ENCODE measurements around the gene FAM228B. TPM values are rescaled to one million over a fixed set of nuclear protein-coding genes. Genes with fewer than 3 reads are reported as not detected.
"Not testable (repeated sequence)": the region's sequence is repeated elsewhere in the genome, so short reads cannot be mapped to it uniquely, and the experiment has no call there.

FAM228B gene
- total and polyA plus RNA-seq, 2 donors from 2014 or later = 23.2 to 35.2 TPM

GRCh38 chr2:24191156-24191555 lies 67.9 kb downstream of the FAM228B start:
- Histone ChIP-seq H3K9me3 (ENCODE audit: control insufficient read depth in 2 of 3, insufficient read depth in 1 of 3, low read length in 3 of 3) (no peaks in the 10 kb centered on the region), H3K9ac (ENCODE audit: low read length in 3 of 3) (no peak overlapping the region), H3K36me3 (ENCODE audit: control insufficient read depth in 2 of 3, insufficient read depth in 3 of 3, low read length in 3 of 3) (no peaks in the 10 kb centered on the region), H3K27me3 (ENCODE audit: control insufficient read depth, insufficient read depth, low read length) (no peaks in the 10 kb centered on the region), H3K4me1 (ENCODE audit: control insufficient read depth in 2 of 3, insufficient read depth in 2 of 3, low read depth in 1 of 3, low read length in 3 of 3) (no peaks in the 10 kb centered on the region), H3K27ac (ENCODE audit: low read depth in 2 of 2, low read length in 2 of 2) (no peak overlapping the region), H3K4me3 (ENCODE audit: low read length in 3 of 3) (no peak overlapping the region)
- FAIRE-seq (no peak), DNase-seq (no peak)
- TF ChIP-seq, protein P1, sequence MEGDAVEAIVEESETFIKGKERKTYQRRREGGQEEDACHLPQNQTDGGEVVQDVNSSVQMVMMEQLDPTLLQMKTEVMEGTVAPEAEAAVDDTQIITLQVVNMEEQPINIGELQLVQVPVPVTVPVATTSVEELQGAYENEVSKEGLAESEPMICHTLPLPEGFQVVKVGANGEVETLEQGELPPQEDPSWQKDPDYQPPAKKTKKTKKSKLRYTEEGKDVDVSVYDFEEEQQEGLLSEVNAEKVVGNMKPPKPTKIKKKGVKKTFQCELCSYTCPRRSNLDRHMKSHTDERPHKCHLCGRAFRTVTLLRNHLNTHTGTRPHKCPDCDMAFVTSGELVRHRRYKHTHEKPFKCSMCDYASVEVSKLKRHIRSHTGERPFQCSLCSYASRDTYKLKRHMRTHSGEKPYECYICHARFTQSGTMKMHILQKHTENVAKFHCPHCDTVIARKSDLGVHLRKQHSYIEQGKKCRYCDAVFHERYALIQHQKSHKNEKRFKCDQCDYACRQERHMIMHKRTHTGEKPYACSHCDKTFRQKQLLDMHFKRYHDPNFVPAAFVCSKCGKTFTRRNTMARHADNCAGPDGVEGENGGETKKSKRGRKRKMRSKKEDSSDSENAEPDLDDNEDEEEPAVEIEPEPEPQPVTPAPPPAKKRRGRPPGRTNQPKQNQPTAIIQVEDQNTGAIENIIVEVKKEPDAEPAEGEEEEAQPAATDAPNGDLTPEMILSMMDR (IDR thresholded peaks at IDR 0.05; ENCODE audit: borderline replicate concordance, extremely low read depth, insufficient read depth) = no peak
- intact Hi-C loops (cut with DNase I) = no loop called here

GRCh38 chr2:24191848-24192247 lies 68.6 kb downstream of the FAM228B start:
- Histone ChIP-seq H3K36me3 (ENCODE audit: control insufficient read depth in 2 of 3, insufficient read depth in 3 of 3, low read length in 3 of 3) (no peaks in the 10 kb centered on the region), H3K27me3 (ENCODE audit: control insufficient read depth, insufficient read depth, low read length) (no peaks in the 10 kb centered on the region), H3K4me3 (ENCODE audit: low read length in 3 of 3) (no peak overlapping the region), H3K4me1 (ENCODE audit: control insufficient read depth in 2 of 3, insufficient read depth in 2 of 3, low read depth in 1 of 3, low read length in 3 of 3) (no peaks in the 10 kb centered on the region), H3K27ac (ENCODE audit: low read depth in 2 of 2, low read length in 2 of 2) (no peak overlapping the region), H3K9me3 (ENCODE audit: control insufficient read depth in 2 of 3, insufficient read depth in 1 of 3, low read length in 3 of 3) (no peaks in the 10 kb centered on the region), H3K9ac (ENCODE audit: low read length in 3 of 3) (no peak overlapping the region)
- TF ChIP-seq, protein P1 (IDR thresholded peaks at IDR 0.05; ENCODE audit: borderline replicate concordance, extremely low read depth, insufficient read depth) = no peak
- intact Hi-C loops (cut with DNase I) = no loop called here
- DNase-seq (no peak), FAIRE-seq (no peak)

DNA sequence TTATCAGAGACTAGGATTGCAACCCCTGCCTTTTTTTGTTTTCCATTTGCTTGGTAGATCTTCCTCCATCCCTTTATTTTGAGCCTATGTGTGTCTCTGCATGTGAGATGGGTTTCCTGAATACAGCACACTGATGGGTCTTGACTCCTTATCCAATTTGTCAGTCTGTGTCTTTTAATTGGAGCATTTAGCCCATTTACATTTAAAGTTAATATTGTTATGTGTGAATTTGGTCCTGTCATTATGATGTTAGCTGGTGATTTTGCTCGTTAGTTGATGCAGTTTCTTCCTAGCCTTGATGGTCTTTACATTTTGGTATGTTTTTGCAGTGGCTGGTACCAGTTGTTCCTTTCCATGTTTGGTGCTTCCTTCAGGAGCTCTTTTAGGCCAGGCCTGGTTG lies 73.9 kb downstream of the FAM228B start:
- H3K27ac ChIP-seq (ENCODE audit: low read depth in 2 of 2, low read length in 2 of 2); H3K9me3 ChIP-seq (ENCODE audit: control insufficient read depth in 2 of 3, insufficient read depth in 1 of 3, low read length in 3 of 3); intact Hi-C loops (cut with DNase I); H3K36me3 ChIP-seq (ENCODE audit: control insufficient read depth in 2 of 3, insufficient read depth in 3 of 3, low read length in 3 of 3); FAIRE-seq; DNase-seq; H3K9ac ChIP-seq (ENCODE audit: low read length in 3 of 3); H3K4me3 ChIP-seq (ENCODE audit: low read length in 3 of 3); H3K27me3 ChIP-seq (ENCODE audit: control insufficient read depth, insufficient read depth, low read length); H3K4me1 ChIP-seq (ENCODE audit: control insufficient read depth in 2 of 3, insufficient read depth in 2 of 3, low read depth in 1 of 3, low read length in 3 of 3): not testable (repeated sequence)

DNA sequence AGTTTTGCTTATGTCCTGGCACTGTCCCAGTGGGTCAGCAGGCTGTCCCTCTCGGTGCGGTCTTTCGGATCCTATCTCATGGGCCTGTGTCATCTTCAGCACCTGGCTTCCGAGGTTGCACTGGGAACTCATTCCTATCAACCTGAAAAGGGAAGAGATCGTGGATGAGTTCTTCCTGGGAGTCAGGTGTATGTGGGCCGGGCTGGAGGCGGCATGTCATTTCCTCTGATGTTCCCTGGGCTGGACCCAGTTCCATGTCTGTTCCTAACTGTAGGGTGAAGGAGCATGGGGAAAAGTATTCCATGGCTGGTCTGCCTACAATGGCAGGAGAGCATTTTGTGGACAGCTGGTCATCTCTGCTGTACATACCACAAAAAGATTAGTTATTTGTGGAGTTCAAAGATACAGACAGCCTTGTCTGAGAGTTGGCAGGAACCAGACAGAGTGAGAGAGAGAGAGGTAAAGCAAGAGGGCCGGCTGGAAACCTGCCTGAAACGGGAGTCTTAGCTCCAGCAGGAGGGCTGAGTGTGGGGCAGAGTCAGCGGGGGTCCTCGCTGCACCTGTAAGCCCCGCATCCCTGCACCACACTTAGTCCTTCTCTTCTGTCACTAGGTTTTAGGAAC lies 76.8 kb downstream of the FAM228B start:
- no peak for FAIRE-seq
- no peak overlapping the region for H3K27ac ChIP-seq (ENCODE audit: low read depth in 2 of 2, low read length in 2 of 2)
- TF ChIP-seq, protein P1 (IDR thresholded peaks at IDR 0.05; ENCODE audit: borderline replicate concordance, extremely low read depth, insufficient read depth) = no peak
- no peaks in the 10 kb centered on the region for H3K4me1 ChIP-seq (ENCODE audit: control insufficient read depth in 2 of 3, insufficient read depth in 2 of 3, low read depth in 1 of 3, low read length in 3 of 3)
- H3K9me3 ChIP-seq (ENCODE audit: control insufficient read depth in 2 of 3, insufficient read depth in 1 of 3, low read length in 3 of 3) = no peaks in the 10 kb centered on the region
- intact Hi-C loops (cut with DNase I) = no loop called here
- H3K9ac ChIP-seq (ENCODE audit: low read length in 3 of 3) = no peak overlapping the region
- H3K36me3 ChIP-seq (ENCODE audit: control insufficient read depth in 2 of 3, insufficient read depth in 3 of 3, low read length in 3 of 3) = peaks cover 0 to 20% (median 10%) of the 10 kb centered on the region in 3 donors
- no peak for DNase-seq
- no peaks in the 10 kb centered on the region for H3K27me3 ChIP-seq (ENCODE audit: control insufficient read depth, insufficient read depth, low read length)
- no peak overlapping the region for H3K4me3 ChIP-seq (ENCODE audit: low read length in 3 of 3)
